ENCODE data around the gene CD109.
"Not testable (repeated sequence)": the region's sequence is repeated elsewhere in the genome, so short reads cannot be mapped to it uniquely, and the experiment has no call there.

GRCh38 chr6:73844696-73845095 is 148.7 kb downstream of the CD109 start:
- not testable (repeated sequence) for TF ChIP-seq CTCF (IDR thresholded peaks at IDR 0.05 in 8 of 11, conservative IDR thresholded peaks at IDR 0.05 in 3 of 11); POLR2A (IDR thresholded peaks at IDR 0.05)
